Astrocyte (in vitro differentiated cells and primary cell): ENCODE results near the gene KRT40. TPM values are rescaled to one million over a fixed set of nuclear protein-coding genes. Genes with fewer than 3 reads are reported as not detected.

ENCODE experiments used
- DNase-seq: peaks from one replicate; pipeline ENCODE4 v3.0.0-alpha.2; 2010; ENCODE audit warnings: low read depth
- FAIRE-seq: peaks from 2 replicates; lab custom pipeline; 2011; peaks lifted over from hg19 to GRCh38; lab: Jason Lieb, UNC
- H2AFZ ChIP-seq: 2 replicates; pipeline ENCODE4 v1.6.0; 2012; ENCODE audit warnings: low read depth, low read length, inconsistent platforms
- H3K27ac ChIP-seq: 2 replicates; pipeline ENCODE4 v1.5.1; 2011; ENCODE audit warnings: low read depth, low read length, inconsistent platforms
- H3K27me3 ChIP-seq: 2 replicates; pipeline ENCODE4 v1.6.0; 2011; ENCODE audit warnings: low read length, inconsistent platforms; ENCODE audit not compliant: insufficient read depth
- H3K36me3 ChIP-seq: 2 replicates; pipeline ENCODE4 v1.5.1; 2011; ENCODE audit warnings: low read length, inconsistent platforms; ENCODE audit not compliant: insufficient read depth
- H3K4me1 ChIP-seq: 2 replicates; pipeline ENCODE4 v1.5.1; 2011; ENCODE audit warnings: low read length, inconsistent platforms; ENCODE audit not compliant: insufficient read depth
- H3K4me2 ChIP-seq: 2 replicates; pipeline ENCODE4 v1.6.0; 2012; ENCODE audit warnings: low read length, inconsistent platforms
- H3K4me3 ChIP-seq: 2 replicates; pipeline ENCODE4 v1.5.1; 2011; ENCODE audit warnings: low read depth, mild to moderate bottlenecking, low read length, inconsistent platforms; ENCODE audit not compliant: insufficient read depth
- H3K79me2 ChIP-seq: 2 replicates; pipeline ENCODE4 v1.6.0; 2012; ENCODE audit warnings: mild to moderate bottlenecking, low read length, inconsistent platforms; ENCODE audit not compliant: insufficient read depth
- H3K9ac ChIP-seq: 2 replicates; pipeline ENCODE4 v1.6.0; 2012; ENCODE audit warnings: mild to moderate bottlenecking, low read length, inconsistent platforms
- H3K9me3 ChIP-seq: 2 replicates; pipeline ENCODE4 v1.5.1; 2012; ENCODE audit warnings: low read depth, mild to moderate bottlenecking, low read length, inconsistent platforms; ENCODE audit not compliant: insufficient read depth
- H4K20me1 ChIP-seq: 2 replicates; pipeline ENCODE4 v1.6.0; 2012; ENCODE audit warnings: low read length, inconsistent platforms; ENCODE audit not compliant: insufficient read depth
- H3K27ac Mint-ChIP-seq: one replicate; pipeline ENCODE4 v1.8.0; 2021; ENCODE audit warnings: mild to moderate bottlenecking, mixed read lengths; ENCODE audit not compliant: unreplicated experiment
- H3K27me3 Mint-ChIP-seq: one replicate; pipeline ENCODE4 v1.8.0; 2021; ENCODE audit warnings: low read depth, mixed read lengths; ENCODE audit not compliant: unreplicated experiment
- H3K36me3 Mint-ChIP-seq: one replicate; pipeline ENCODE4 v1.8.0; 2021; ENCODE audit warnings: low read depth, mixed read lengths; ENCODE audit not compliant: unreplicated experiment
- H3K4me1 Mint-ChIP-seq: one replicate; pipeline ENCODE4 v1.8.0; 2021; ENCODE audit warnings: low read depth, mixed read lengths; ENCODE audit not compliant: unreplicated experiment
- H3K4me3 Mint-ChIP-seq: one replicate; pipeline ENCODE4 v1.8.0; 2021; ENCODE audit warnings: mild to moderate bottlenecking, moderate library complexity, mixed read lengths; ENCODE audit not compliant: unreplicated experiment
- H3K9me3 Mint-ChIP-seq: one replicate; pipeline ENCODE4 v1.8.0; 2021; ENCODE audit warnings: mild to moderate bottlenecking, mixed read lengths; ENCODE audit not compliant: unreplicated experiment
- EZH2 ChIP-seq: IDR thresholded peaks from 2 replicates; pipeline ENCODE4 v1.6.1; 2012; ENCODE audit warnings: mild to moderate bottlenecking, low read length, inconsistent platforms; ENCODE audit not compliant: insufficient read depth
- total RNA-seq: library from RNA; stranded (reverse); gene quantifications from 2 replicates; pipeline ENCODE4 v1.2.1, GENCODE V29; 2021
- TF ChIP-seq, protein P1 (sequence below): IDR thresholded peaks from 2 replicates; pipeline ENCODE4 v1.5.1; 2011; ENCODE audit warnings: low read depth, mild to moderate bottlenecking, inconsistent platforms, low read length, moderate library complexity; ENCODE audit not compliant: insufficient read depth

The KRT40 gene
- total RNA-seq, 1 donor from 2014 or later: not detected

DNA sequence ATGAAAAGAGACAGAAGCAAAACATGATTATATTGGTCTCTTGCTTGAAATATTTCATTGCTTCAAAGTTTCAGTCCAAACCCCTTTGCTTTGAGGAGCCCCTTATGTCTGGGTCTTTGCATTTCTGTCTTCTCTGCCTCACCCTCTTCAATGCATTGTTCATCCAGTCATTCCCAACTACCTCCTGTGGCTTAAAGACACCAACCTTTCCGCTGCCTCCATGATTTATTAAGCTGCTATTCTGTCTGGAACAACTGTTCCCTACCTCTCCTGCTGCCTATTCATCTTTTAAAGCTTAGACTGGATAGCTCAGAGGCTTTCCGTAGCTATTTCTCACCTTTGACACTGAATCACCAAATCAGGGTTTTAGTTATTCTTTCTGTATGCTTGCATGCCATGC is 13.2 kb upstream of the KRT40 start:
- no peaks in the 10 kb centered on the region for H3K27me3 Mint-ChIP-seq
- FAIRE-seq (no peak), DNase-seq (no peak)
- no peaks in the 10 kb centered on the region for H3K9me3 ChIP-seq
- H3K4me2 ChIP-seq: peak overlapping the region; percentile 35
- H3K27me3 ChIP-seq: no peaks in the 10 kb centered on the region
- no peak overlapping the region for H3K9ac ChIP-seq
- H2AFZ ChIP-seq: peak overlapping the region; percentile 24
- TF ChIP-seq EZH2: no peak
- TF ChIP-seq, protein P1, sequence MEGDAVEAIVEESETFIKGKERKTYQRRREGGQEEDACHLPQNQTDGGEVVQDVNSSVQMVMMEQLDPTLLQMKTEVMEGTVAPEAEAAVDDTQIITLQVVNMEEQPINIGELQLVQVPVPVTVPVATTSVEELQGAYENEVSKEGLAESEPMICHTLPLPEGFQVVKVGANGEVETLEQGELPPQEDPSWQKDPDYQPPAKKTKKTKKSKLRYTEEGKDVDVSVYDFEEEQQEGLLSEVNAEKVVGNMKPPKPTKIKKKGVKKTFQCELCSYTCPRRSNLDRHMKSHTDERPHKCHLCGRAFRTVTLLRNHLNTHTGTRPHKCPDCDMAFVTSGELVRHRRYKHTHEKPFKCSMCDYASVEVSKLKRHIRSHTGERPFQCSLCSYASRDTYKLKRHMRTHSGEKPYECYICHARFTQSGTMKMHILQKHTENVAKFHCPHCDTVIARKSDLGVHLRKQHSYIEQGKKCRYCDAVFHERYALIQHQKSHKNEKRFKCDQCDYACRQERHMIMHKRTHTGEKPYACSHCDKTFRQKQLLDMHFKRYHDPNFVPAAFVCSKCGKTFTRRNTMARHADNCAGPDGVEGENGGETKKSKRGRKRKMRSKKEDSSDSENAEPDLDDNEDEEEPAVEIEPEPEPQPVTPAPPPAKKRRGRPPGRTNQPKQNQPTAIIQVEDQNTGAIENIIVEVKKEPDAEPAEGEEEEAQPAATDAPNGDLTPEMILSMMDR: no peak
- no peaks in the 10 kb centered on the region for H3K4me1 ChIP-seq
- no peaks in the 10 kb centered on the region for H3K36me3 ChIP-seq
- no peak overlapping the region for H3K4me3 ChIP-seq
- no peak overlapping the region for H3K4me3 Mint-ChIP-seq
- H3K4me1 Mint-ChIP-seq: peaks cover 7% of the 10 kb centered on the region
- H3K27ac Mint-ChIP-seq: no peak overlapping the region
- no peak overlapping the region for H3K27ac ChIP-seq
- H4K20me1 ChIP-seq: no peaks in the 10 kb centered on the region
- no peaks in the 10 kb centered on the region for H3K79me2 ChIP-seq
- H3K9me3 Mint-ChIP-seq: no peaks in the 10 kb centered on the region
- no peaks in the 10 kb centered on the region for H3K36me3 Mint-ChIP-seq

DNA sequence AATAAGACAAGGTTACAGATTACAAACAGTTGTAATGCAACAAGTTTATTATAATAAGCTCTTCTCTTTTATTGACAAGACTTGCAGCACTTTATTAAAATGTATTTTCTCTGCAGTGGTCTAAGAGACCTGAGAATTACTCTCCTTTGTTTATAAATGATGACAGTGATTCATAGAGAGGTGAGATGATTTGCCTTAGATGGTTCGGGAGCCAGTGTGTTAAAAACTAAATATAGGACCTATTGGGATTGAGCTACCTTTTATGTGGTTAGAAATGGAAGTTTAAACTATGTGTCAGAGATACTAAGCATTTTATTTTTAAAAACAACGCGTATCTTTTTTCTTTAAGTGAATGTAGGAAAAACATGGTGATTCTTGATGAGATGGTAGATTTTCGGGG is 12.7 kb upstream of the KRT40 start:
- Histone ChIP-seq H2AFZ (no peak overlapping the region), H3K9ac (no peak overlapping the region), H3K4me3 (no peak overlapping the region), H4K20me1 (no peaks in the 10 kb centered on the region), H3K27ac (no peak overlapping the region), H3K36me3 (no peaks in the 10 kb centered on the region), H3K4me2 (peak overlapping the region; percentile 35), H3K27me3 (no peaks in the 10 kb centered on the region), H3K9me3 (no peaks in the 10 kb centered on the region), H3K4me1 (no peaks in the 10 kb centered on the region), H3K79me2 (no peaks in the 10 kb centered on the region)
- H3K4me1 Mint-ChIP-seq: peaks cover 7% of the 10 kb centered on the region
- FAIRE-seq (no peak), DNase-seq (peak; percentile 37)
- TF ChIP-seq, protein P1: no peak
- TF ChIP-seq EZH2: no peak
- no peaks in the 10 kb centered on the region for H3K9me3 Mint-ChIP-seq
- no peaks in the 10 kb centered on the region for H3K27me3 Mint-ChIP-seq
- H3K4me3 Mint-ChIP-seq: no peak overlapping the region
- no peak overlapping the region for H3K27ac Mint-ChIP-seq
- H3K36me3 Mint-ChIP-seq: no peaks in the 10 kb centered on the region

- Mint-ChIP-seq H3K4me1 (peaks cover 7% of the 10 kb centered on the region), H3K36me3 (no peaks in the 10 kb centered on the region), H3K4me3 (no peak overlapping the region), H3K27me3 (no peaks in the 10 kb centered on the region), H3K27ac (no peak overlapping the region), H3K9me3 (no peaks in the 10 kb centered on the region)
- DNase-seq (no peak), FAIRE-seq (no peak)
- no peaks in the 10 kb centered on the region for H4K20me1 ChIP-seq
- no peak for TF ChIP-seq EZH2
- TF ChIP-seq, protein P1: no peak
- no peaks in the 10 kb centered on the region for H3K9me3 ChIP-seq
- H2AFZ ChIP-seq: no peak overlapping the region
- no peaks in the 10 kb centered on the region for H3K36me3 ChIP-seq
- no peak overlapping the region for H3K4me3 ChIP-seq
- H3K79me2 ChIP-seq: no peaks in the 10 kb centered on the region
- no peak overlapping the region for H3K9ac ChIP-seq
- H3K4me2 ChIP-seq: no peak overlapping the region
- H3K4me1 ChIP-seq: no peaks in the 10 kb centered on the region
- no peaks in the 10 kb centered on the region for H3K27me3 ChIP-seq
- no peak overlapping the region for H3K27ac ChIP-seq
These were observed 11.0 kb upstream of the KRT40 start for GRCh38 chr17:40995116-40995515.
